ENCODE data around the gene ABHD14A. TPM values are rescaled to one million over a fixed set of nuclear protein-coding genes. Genes with fewer than 3 reads are reported as not detected.

The ABHD14A gene
- total RNA-seq, 1 donor from 2014 or later = 5.4 TPM

- DNase-seq = no peak
Measured at GRCh38 chr3:51957520-51958205, 17.2 kb upstream of the ABHD14A start.

- no peak for DNase-seq
Measured at GRCh38 chr3:51958603-51959521, 16.0 kb upstream of the ABHD14A start.

GRCh38 chr3:51959651-51960050 lies 15.2 kb upstream of the ABHD14A start:
- DNase-seq = no peak

- DNase-seq = no peak
Measured at GRCh38 chr3:51960386-51960785, 14.5 kb upstream of the ABHD14A start.

- DNase-seq = no peak
Measured at GRCh38 chr3:51961011-51961410, 13.9 kb upstream of the ABHD14A start.

- DNase-seq = no peak
Measured at GRCh38 chr3:51961602-51962569, 13.0 kb upstream of the ABHD14A start.

GRCh38 chr3:51962854-51963530 lies 11.9 kb upstream of the ABHD14A start:
- no peak for DNase-seq

GRCh38 chr3:51963951-51964451 lies 10.9 kb upstream of the ABHD14A start:
- no peak for DNase-seq

GRCh38 chr3:51964521-51964920 lies 10.3 kb upstream of the ABHD14A start:
- no peak for DNase-seq

- DNase-seq = no peak
Measured at GRCh38 chr3:51966016-51966415, 8.8 kb upstream of the ABHD14A start.

GRCh38 chr3:51966486-51966885 lies 8.4 kb upstream of the ABHD14A start:
- DNase-seq = no peak

- no peak for DNase-seq
Measured at GRCh38 chr3:51966922-51967383, 7.9 kb upstream of the ABHD14A start.

- DNase-seq = peak; percentile 50
Measured at GRCh38 chr3:51967384-51968169, 7.3 kb upstream of the ABHD14A start, which contains the start of gene PCBP4. Gene PCBP4 (minus strand): TSS chr3:51967454. CDS start chr3:51961240, 6,214 bp downstream.

GRCh38 chr3:51968170-51968775 lies 6.6 kb upstream of the ABHD14A start:
- DNase-seq = peak; percentile 56

GRCh38 chr3:51968883-51969678 lies 5.8 kb upstream of the ABHD14A start:
- DNase-seq = peak; percentile 7

GRCh38 chr3:51969841-51970240 lies 5.0 kb upstream of the ABHD14A start:
- DNase-seq = no peak

- DNase-seq = no peak
Measured at GRCh38 chr3:51970606-51971300, 4.1 kb upstream of the ABHD14A start.

- no peak for DNase-seq
Measured at GRCh38 chr3:51971350-51971749, 3.5 kb upstream of the ABHD14A start.

Measured in dermis blood vessel endothelial cell (primary cell).